ENCODE measurements around the gene BMI1.

The BMI1 gene

GRCh38 chr10:22368981-22369380, 48.1 kb downstream of the BMI1 start:
- no peak overlapping the region for H3K27ac ChIP-seq
- TF ChIP-seq ZFX (IDR thresholded peaks at IDR 0.05; ENCODE audit: borderline replicate concordance), result no peak
- TF ChIP-seq, protein P1, sequence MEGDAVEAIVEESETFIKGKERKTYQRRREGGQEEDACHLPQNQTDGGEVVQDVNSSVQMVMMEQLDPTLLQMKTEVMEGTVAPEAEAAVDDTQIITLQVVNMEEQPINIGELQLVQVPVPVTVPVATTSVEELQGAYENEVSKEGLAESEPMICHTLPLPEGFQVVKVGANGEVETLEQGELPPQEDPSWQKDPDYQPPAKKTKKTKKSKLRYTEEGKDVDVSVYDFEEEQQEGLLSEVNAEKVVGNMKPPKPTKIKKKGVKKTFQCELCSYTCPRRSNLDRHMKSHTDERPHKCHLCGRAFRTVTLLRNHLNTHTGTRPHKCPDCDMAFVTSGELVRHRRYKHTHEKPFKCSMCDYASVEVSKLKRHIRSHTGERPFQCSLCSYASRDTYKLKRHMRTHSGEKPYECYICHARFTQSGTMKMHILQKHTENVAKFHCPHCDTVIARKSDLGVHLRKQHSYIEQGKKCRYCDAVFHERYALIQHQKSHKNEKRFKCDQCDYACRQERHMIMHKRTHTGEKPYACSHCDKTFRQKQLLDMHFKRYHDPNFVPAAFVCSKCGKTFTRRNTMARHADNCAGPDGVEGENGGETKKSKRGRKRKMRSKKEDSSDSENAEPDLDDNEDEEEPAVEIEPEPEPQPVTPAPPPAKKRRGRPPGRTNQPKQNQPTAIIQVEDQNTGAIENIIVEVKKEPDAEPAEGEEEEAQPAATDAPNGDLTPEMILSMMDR (IDR thresholded peaks at IDR 0.05), result no peak

DNA sequence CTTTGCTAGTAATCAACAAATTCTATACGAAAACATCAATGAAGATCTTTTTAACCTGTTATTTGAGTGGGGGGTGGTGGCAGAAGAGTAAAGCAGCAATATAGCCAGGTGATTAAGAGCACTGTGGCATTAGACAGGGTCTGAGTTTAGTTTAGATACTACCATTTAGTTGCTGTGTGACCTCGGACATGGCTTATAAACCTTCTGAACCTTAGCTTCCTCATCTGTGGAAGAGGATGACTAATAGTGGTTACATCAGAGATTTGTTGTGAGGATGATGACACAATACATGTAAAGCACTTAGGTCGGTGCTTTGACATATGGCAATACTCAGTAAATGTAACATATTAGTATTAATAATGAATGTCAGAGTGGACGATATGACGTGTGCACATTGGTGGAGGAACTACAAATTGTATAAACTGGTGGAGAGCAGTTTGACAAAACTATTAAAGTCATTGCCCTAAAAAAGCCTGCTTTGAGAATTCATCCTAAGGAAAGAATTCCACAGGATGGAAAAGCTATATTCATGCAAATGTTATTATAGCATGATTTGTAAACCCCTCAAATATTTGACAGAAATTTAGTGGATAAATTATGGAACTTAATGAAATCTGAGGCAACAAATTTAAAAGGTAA, 48.7 kb downstream of the BMI1 start:
- H3K27ac ChIP-seq, result no peak overlapping the region
- no peak for TF ChIP-seq ZFX (IDR thresholded peaks at IDR 0.05; ENCODE audit: borderline replicate concordance)
- TF ChIP-seq, protein P1 (IDR thresholded peaks at IDR 0.05), result no peak

GRCh38 chr10:22370320-22370719, 49.4 kb downstream of the BMI1 start:
- no peak overlapping the region for H3K27ac ChIP-seq

GRCh38 chr10:22372298-22372697, 51.4 kb downstream of the BMI1 start:
- TF ChIP-seq ZFX (IDR thresholded peaks at IDR 0.05; ENCODE audit: borderline replicate concordance), result no peak
- TF ChIP-seq, protein P1 (IDR thresholded peaks at IDR 0.05), result no peak

More at GRCh38 chr10:22370320-22370719, 49.4 kb downstream of the BMI1 start:
- no peak for TF ChIP-seq ZFX (IDR thresholded peaks at IDR 0.05; ENCODE audit: borderline replicate concordance)
- TF ChIP-seq, protein P1 (IDR thresholded peaks at IDR 0.05), result no peak

GRCh38 chr10:22372917-22373316, 52.0 kb downstream of the BMI1 start:
- TF ChIP-seq ZFX (IDR thresholded peaks at IDR 0.05; ENCODE audit: borderline replicate concordance), result no peak
- TF ChIP-seq, protein P1 (IDR thresholded peaks at IDR 0.05), result no peak
- no peak overlapping the region for H3K27ac ChIP-seq

More at GRCh38 chr10:22372298-22372697, 51.4 kb downstream of the BMI1 start:
- no peak overlapping the region for H3K27ac ChIP-seq

DNA sequence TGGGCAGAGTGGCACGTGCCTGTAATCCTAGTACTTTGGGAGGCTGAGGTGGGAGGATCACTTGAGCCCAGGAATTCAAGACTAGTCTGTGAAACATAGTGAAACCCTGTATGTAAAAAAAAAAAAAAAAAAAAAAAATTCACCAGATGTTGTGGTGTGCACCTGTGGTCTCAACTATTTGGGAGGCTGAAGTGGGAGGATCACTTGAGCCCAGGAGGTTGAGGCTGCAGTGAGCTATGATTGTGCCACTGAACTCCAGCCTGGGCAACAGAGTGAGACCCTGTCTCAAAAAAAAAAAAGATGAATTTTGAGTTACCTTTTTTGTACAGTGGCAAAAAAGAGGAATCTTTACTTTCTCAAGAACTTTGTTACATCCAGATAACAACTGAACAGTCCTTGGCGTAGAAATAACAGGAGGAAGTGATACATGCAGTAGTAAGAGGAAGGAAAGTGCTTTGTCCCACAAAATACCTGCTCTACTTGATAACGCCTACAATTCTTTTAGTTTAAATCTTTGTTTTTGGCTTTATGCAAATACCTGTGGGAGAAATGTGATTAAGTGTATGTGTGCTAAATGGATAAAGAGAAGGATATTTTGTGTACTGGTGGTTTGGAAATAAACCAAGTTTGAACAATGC, 53.7 kb downstream of the BMI1 start:
- TF ChIP-seq, protein P1 (IDR thresholded peaks at IDR 0.05), result no peak
- TF ChIP-seq ZFX (IDR thresholded peaks at IDR 0.05; ENCODE audit: borderline replicate concordance), result no peak
- H3K27ac ChIP-seq, result no peak overlapping the region

DNA sequence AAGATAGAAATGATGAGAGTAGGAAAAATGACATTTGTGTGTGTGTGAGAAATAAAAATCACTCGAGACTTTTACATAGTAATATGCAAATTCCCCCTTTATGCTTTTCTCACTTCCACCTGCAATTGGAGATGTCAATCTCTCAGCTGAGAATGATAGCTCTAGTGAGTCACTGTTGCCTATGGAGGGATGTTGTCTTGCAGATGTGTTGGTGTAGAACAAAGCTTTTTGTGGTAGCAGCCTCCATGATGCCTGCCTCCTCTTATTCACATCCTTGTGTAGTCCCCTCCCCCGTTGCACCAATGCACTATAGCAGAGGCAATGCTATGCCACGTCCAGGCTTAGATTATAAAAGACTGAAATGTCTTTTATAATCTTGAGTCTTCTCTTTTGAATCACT, 58.2 kb downstream of the BMI1 start:
- TF ChIP-seq, protein P1 (IDR thresholded peaks at IDR 0.05), result no peak
- TF ChIP-seq ZFX (IDR thresholded peaks at IDR 0.05; ENCODE audit: borderline replicate concordance), result no peak
- H3K27ac ChIP-seq, result no peak overlapping the region
